RWPE2 (cell line): ENCODE results near the gene MEPE.
"Not testable (repeated sequence)": the region's sequence is repeated elsewhere in the genome, so short reads cannot be mapped to it uniquely, and the experiment has no call there.

Source experiments
- ATAC-seq: fragments of 200-7000 bp; cut with Tn5 transposase; 3 replicates; pipeline ENCODE4 v1.9.1; 2021; ENCODE audit warnings: low read depth
- DNase-seq: peaks from one replicate; pipeline ENCODE4 v3.0.0-alpha.2; 2020; ENCODE audit warnings: low spot score
- H3K27ac ChIP-seq: fragments of 450-650 bp; 2 replicates; pipeline ENCODE4 v1.5.1; 2017; ENCODE audit warnings: mild to moderate bottlenecking; ENCODE audit not compliant: poor library complexity, severe bottlenecking
- H3K27me3 ChIP-seq: fragments of 250-450 bp; sonication (Bioruptor Pico); 2 replicates; pipeline ENCODE4 v1.5.1; 2021; ENCODE audit warnings: mild to moderate bottlenecking, moderate library complexity; ENCODE audit not compliant: insufficient read depth, poor library complexity, severe bottlenecking
- H3K36me3 ChIP-seq: fragments of 250-450 bp; sonication (Bioruptor Pico); 2 replicates; pipeline ENCODE4 v1.5.1; 2020; ENCODE audit warnings: low read depth, mild to moderate bottlenecking, moderate library complexity
- H3K4me1 ChIP-seq: fragments of 250-450 bp; sonication (Bioruptor Pico); 2 replicates; pipeline ENCODE4 v1.5.1; 2021; ENCODE audit warnings: mild to moderate bottlenecking, moderate library complexity; ENCODE audit not compliant: insufficient read depth, poor library complexity, severe bottlenecking
- H3K4me3 ChIP-seq: fragments of 250-450 bp; sonication (Bioruptor Pico); 2 replicates; pipeline ENCODE4 v1.5.1; 2021; ENCODE audit warnings: mild to moderate bottlenecking, moderate library complexity; ENCODE audit not compliant: severe bottlenecking
- H3K9me3 ChIP-seq: fragments of 250-450 bp; sonication (Bioruptor Pico); 2 replicates; pipeline ENCODE4 v1.5.1; 2021; ENCODE audit warnings: mild to moderate bottlenecking, moderate library complexity; ENCODE audit not compliant: severe bottlenecking
- CTCF ChIP-seq: fragments of 450-650 bp; IDR thresholded peaks from one replicate; pipeline ENCODE4 v1.5.1; 2017; ENCODE audit warnings: mild to moderate bottlenecking, moderate library complexity; ENCODE audit not compliant: poor library complexity, severe bottlenecking

The MEPE gene

GRCh38 chr4:87881115-87881514 lies 48.3 kb downstream of the MEPE start:
- TF ChIP-seq CTCF = no peak
- Histone ChIP-seq H3K4me3 (no peak overlapping the region), H3K4me1 (no peaks in the 10 kb centered on the region), H3K9me3 (no peaks in the 10 kb centered on the region), H3K36me3 (no peaks in the 10 kb centered on the region), H3K27me3 (no peaks in the 10 kb centered on the region), H3K27ac (no peak overlapping the region)
- DNase-seq (no peak), ATAC-seq (no peak)

DNA sequence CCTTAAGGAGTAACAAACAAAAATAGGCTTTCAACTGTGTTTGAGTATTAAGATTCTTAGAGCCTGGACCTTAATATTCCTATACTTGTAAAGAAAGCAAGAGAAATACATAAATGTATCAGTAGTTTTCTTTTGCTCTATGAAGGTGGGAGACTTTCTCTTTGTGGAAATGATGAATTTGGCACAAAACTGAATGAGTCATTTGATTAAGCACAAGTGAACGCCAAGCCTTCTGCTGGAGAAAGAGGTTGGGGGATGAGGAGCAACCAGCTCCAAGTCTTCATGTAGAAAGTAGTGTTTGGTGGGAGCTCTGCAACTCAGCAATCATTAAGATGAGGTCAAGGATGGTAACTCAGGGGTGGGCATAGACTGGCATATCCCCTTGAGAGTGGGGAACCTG lies 49.6 kb downstream of the MEPE start:
- no peaks in the 10 kb centered on the region for H3K36me3 ChIP-seq
- no peaks in the 10 kb centered on the region for H3K4me1 ChIP-seq
- no peaks in the 10 kb centered on the region for H3K27me3 ChIP-seq
- no peak overlapping the region for H3K4me3 ChIP-seq
- no peak for ATAC-seq
- no peaks in the 10 kb centered on the region for H3K9me3 ChIP-seq
- no peak overlapping the region for H3K27ac ChIP-seq
- no peak for TF ChIP-seq CTCF
- DNase-seq = no peak

DNA sequence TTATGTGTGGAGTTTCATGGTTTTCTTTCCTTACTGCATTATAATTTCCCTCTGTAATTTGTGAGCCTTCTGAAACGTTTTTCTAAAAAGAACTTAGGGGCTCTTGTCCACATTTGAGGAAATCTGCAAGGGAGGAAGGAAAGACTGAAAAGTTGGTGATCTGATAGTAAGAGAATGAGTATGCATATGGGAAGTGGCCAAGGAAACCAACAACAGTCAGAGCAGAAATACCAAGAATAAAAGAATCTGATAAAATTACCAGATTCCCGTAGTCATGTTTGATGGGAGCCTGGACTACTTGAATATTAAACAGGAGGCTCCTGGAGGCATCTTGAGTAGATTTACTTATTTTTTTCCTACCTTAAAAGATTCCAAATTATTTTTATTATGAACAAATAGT lies 50.1 kb downstream of the MEPE start:
- DNase-seq = no peak
- no peak overlapping the region for H3K27ac ChIP-seq
- ATAC-seq = no peak
- H3K36me3 ChIP-seq = no peaks in the 10 kb centered on the region; the same call in 1 of the 2 replicates
- H3K9me3 ChIP-seq = no peaks in the 10 kb centered on the region
- no peaks in the 10 kb centered on the region for H3K27me3 ChIP-seq
- no peaks in the 10 kb centered on the region for H3K4me1 ChIP-seq
- H3K4me3 ChIP-seq = no peak overlapping the region
- TF ChIP-seq CTCF = no peak

GRCh38 chr4:87884976-87885549 lies 52.3 kb downstream of the MEPE start:
- TF ChIP-seq CTCF = no peak
- Histone ChIP-seq H3K9me3 (no peaks in the 10 kb centered on the region), H3K36me3 (no peaks in the 10 kb centered on the region; the same call in 1 of the 2 replicates), H3K27me3 (no peaks in the 10 kb centered on the region), H3K27ac (no peak overlapping the region), H3K4me3 (no peak overlapping the region), H3K4me1 (no peaks in the 10 kb centered on the region)
- no peak for ATAC-seq
- DNase-seq = no peak

- Histone ChIP-seq H3K27ac (no peak overlapping the region), H3K4me3 (no peak overlapping the region), H3K9me3 (no peaks in the 10 kb centered on the region), H3K36me3 (no peaks in the 10 kb centered on the region; the same call in 1 of the 2 replicates), H3K4me1 (no peaks in the 10 kb centered on the region), H3K27me3 (no peaks in the 10 kb centered on the region)
- TF ChIP-seq CTCF = no peak
- no peak for ATAC-seq
- DNase-seq = no peak
Measured at GRCh38 chr4:87886083-87886482, 53.3 kb downstream of the MEPE start.

GRCh38 chr4:87890753-87891152 lies 58.0 kb downstream of the MEPE start:
- H3K4me3 ChIP-seq, H3K9me3 ChIP-seq, H3K36me3 ChIP-seq, H3K4me1 ChIP-seq, ATAC-seq, H3K27me3 ChIP-seq, DNase-seq, H3K27ac ChIP-seq: not testable (repeated sequence)
